Astrocyte (in vitro differentiated cells and primary cell): ENCODE results near the gene AATF. TPM values are rescaled to one million over a fixed set of nuclear protein-coding genes. Genes with fewer than 3 reads are reported as not detected.
A peak's percentile ranks its signal among the peaks of the same experiment; 100 is the strongest.

ENCODE experiments used
- DNase-seq: peaks from one replicate; pipeline ENCODE4 v3.0.0-alpha.2; 2010; ENCODE audit warnings: low read depth
- FAIRE-seq: peaks from 2 replicates; lab custom pipeline; 2011; peaks lifted over from hg19 to GRCh38; lab: Jason Lieb, UNC
- H2AFZ ChIP-seq: 2 replicates; pipeline ENCODE4 v1.6.0; 2012; ENCODE audit warnings: low read depth, low read length, inconsistent platforms
- H3K27ac ChIP-seq: 2 replicates; pipeline ENCODE4 v1.5.1; 2011; ENCODE audit warnings: low read depth, low read length, inconsistent platforms
- H3K27me3 ChIP-seq: 2 replicates; pipeline ENCODE4 v1.6.0; 2011; ENCODE audit warnings: low read length, inconsistent platforms; ENCODE audit not compliant: insufficient read depth
- H3K36me3 ChIP-seq: 2 replicates; pipeline ENCODE4 v1.5.1; 2011; ENCODE audit warnings: low read length, inconsistent platforms; ENCODE audit not compliant: insufficient read depth
- H3K4me1 ChIP-seq: 2 replicates; pipeline ENCODE4 v1.5.1; 2011; ENCODE audit warnings: low read length, inconsistent platforms; ENCODE audit not compliant: insufficient read depth
- H3K4me2 ChIP-seq: 2 replicates; pipeline ENCODE4 v1.6.0; 2012; ENCODE audit warnings: low read length, inconsistent platforms
- H3K4me3 ChIP-seq: 2 replicates; pipeline ENCODE4 v1.5.1; 2011; ENCODE audit warnings: low read depth, mild to moderate bottlenecking, low read length, inconsistent platforms; ENCODE audit not compliant: insufficient read depth
- H3K79me2 ChIP-seq: 2 replicates; pipeline ENCODE4 v1.6.0; 2012; ENCODE audit warnings: mild to moderate bottlenecking, low read length, inconsistent platforms; ENCODE audit not compliant: insufficient read depth
- H3K9ac ChIP-seq: 2 replicates; pipeline ENCODE4 v1.6.0; 2012; ENCODE audit warnings: mild to moderate bottlenecking, low read length, inconsistent platforms
- H3K9me3 ChIP-seq: 2 replicates; pipeline ENCODE4 v1.5.1; 2012; ENCODE audit warnings: low read depth, mild to moderate bottlenecking, low read length, inconsistent platforms; ENCODE audit not compliant: insufficient read depth
- H4K20me1 ChIP-seq: 2 replicates; pipeline ENCODE4 v1.6.0; 2012; ENCODE audit warnings: low read length, inconsistent platforms; ENCODE audit not compliant: insufficient read depth
- H3K27ac Mint-ChIP-seq: one replicate; pipeline ENCODE4 v1.8.0; 2021; ENCODE audit warnings: mild to moderate bottlenecking, mixed read lengths; ENCODE audit not compliant: unreplicated experiment
- H3K27me3 Mint-ChIP-seq: one replicate; pipeline ENCODE4 v1.8.0; 2021; ENCODE audit warnings: low read depth, mixed read lengths; ENCODE audit not compliant: unreplicated experiment
- H3K36me3 Mint-ChIP-seq: one replicate; pipeline ENCODE4 v1.8.0; 2021; ENCODE audit warnings: low read depth, mixed read lengths; ENCODE audit not compliant: unreplicated experiment
- H3K4me1 Mint-ChIP-seq: one replicate; pipeline ENCODE4 v1.8.0; 2021; ENCODE audit warnings: low read depth, mixed read lengths; ENCODE audit not compliant: unreplicated experiment
- H3K4me3 Mint-ChIP-seq: one replicate; pipeline ENCODE4 v1.8.0; 2021; ENCODE audit warnings: mild to moderate bottlenecking, moderate library complexity, mixed read lengths; ENCODE audit not compliant: unreplicated experiment
- H3K9me3 Mint-ChIP-seq: one replicate; pipeline ENCODE4 v1.8.0; 2021; ENCODE audit warnings: mild to moderate bottlenecking, mixed read lengths; ENCODE audit not compliant: unreplicated experiment
- EZH2 ChIP-seq: IDR thresholded peaks from 2 replicates; pipeline ENCODE4 v1.6.1; 2012; ENCODE audit warnings: mild to moderate bottlenecking, low read length, inconsistent platforms; ENCODE audit not compliant: insufficient read depth
- total RNA-seq: library from RNA; stranded (reverse); gene quantifications from 2 replicates; pipeline ENCODE4 v1.2.1, GENCODE V29; 2021
- TF ChIP-seq, protein P1 (sequence below): IDR thresholded peaks from 2 replicates; pipeline ENCODE4 v1.5.1; 2011; ENCODE audit warnings: low read depth, mild to moderate bottlenecking, inconsistent platforms, low read length, moderate library complexity; ENCODE audit not compliant: insufficient read depth

Gene AATF
- total RNA-seq, 1 donor from 2014 or later: 47.1 TPM

DNA sequence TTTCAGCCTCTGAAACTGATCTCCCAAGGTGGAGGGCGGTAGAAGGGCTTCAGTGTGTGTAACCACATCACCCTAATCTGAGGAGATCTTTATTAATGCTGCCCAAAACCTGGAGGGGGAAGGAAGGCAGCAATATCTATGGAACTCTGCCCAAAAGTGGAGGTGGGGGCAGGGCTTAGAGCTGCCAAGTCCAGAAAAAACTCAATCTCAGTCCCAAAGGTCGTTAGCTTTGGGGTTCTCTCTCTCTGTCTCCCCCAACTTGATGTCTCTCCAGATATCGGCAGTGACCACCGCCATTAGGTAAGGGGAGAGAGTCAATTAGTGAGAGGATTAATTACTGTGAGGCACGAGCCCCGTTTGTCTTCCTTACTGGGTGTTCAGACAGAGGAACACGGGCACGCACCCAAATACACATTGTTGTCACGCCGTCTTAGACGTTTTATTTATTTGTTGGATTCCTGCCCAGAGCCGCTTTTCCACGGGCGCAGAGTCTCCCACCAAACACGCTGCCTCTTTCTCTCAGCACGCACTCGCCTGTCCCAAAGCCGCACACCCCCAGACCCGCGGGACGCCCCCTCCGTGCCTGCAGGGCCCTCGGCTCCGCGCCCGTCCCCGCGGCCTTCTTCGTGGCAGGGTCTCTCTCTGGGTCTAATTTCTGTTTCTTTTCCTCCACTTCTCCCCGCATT, 16.9 kb upstream of the AATF start:
- peaks cover 14% of the 10 kb centered on the region for H3K9me3 Mint-ChIP-seq
- Histone ChIP-seq H3K4me3 (peak overlapping the region; percentile 25), H2AFZ (no peak overlapping the region), H3K27ac (no peak overlapping the region), H4K20me1 (peaks cover 25% of the 10 kb centered on the region), H3K79me2 (no peaks in the 10 kb centered on the region), H3K9me3 (peaks cover 3% of the 10 kb centered on the region), H3K9ac (no peak overlapping the region), H3K36me3 (no peaks in the 10 kb centered on the region), H3K27me3 (peaks cover 88% of the 10 kb centered on the region), H3K4me1 (peaks cover 27% of the 10 kb centered on the region), H3K4me2 (peak overlapping the region; percentile 74)
- peaks cover 27% of the 10 kb centered on the region for H3K4me1 Mint-ChIP-seq
- H3K36me3 Mint-ChIP-seq: peaks cover 12% of the 10 kb centered on the region
- peak overlapping the region; percentile 48 for H3K27ac Mint-ChIP-seq
- H3K4me3 Mint-ChIP-seq: peak overlapping the region; percentile 63
- TF ChIP-seq, protein P1, sequence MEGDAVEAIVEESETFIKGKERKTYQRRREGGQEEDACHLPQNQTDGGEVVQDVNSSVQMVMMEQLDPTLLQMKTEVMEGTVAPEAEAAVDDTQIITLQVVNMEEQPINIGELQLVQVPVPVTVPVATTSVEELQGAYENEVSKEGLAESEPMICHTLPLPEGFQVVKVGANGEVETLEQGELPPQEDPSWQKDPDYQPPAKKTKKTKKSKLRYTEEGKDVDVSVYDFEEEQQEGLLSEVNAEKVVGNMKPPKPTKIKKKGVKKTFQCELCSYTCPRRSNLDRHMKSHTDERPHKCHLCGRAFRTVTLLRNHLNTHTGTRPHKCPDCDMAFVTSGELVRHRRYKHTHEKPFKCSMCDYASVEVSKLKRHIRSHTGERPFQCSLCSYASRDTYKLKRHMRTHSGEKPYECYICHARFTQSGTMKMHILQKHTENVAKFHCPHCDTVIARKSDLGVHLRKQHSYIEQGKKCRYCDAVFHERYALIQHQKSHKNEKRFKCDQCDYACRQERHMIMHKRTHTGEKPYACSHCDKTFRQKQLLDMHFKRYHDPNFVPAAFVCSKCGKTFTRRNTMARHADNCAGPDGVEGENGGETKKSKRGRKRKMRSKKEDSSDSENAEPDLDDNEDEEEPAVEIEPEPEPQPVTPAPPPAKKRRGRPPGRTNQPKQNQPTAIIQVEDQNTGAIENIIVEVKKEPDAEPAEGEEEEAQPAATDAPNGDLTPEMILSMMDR: no peak
- TF ChIP-seq EZH2: peak; percentile 93
- DNase-seq (no peak), FAIRE-seq (no peak)
- peaks cover 60% of the 10 kb centered on the region for H3K27me3 Mint-ChIP-seq

DNA sequence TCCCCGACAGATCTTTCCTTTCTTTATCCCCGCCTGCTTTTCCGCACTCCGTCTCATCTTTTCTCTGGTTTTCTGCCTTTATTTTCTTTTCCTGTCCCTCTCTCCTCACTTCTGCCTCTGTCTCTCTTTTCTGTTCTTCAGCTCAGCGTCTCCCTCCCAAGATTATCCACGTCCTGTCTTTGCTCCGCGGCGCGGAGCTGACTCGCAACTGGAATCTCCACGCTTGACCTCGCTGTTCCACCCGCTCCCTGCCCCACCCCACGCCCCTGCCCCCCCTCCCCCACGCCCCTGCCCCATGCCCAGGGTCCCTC, 16.4 kb upstream of the AATF start:
- H3K27ac Mint-ChIP-seq: peak overlapping the region; percentile 48
- Histone ChIP-seq H3K4me3 (no peak overlapping the region), H3K27me3 (peaks cover 91% of the 10 kb centered on the region), H3K27ac (no peak overlapping the region), H3K4me1 (peaks cover 27% of the 10 kb centered on the region), H4K20me1 (peaks cover 25% of the 10 kb centered on the region), H3K9ac (no peak overlapping the region), H3K36me3 (no peaks in the 10 kb centered on the region), H3K79me2 (no peaks in the 10 kb centered on the region), H3K9me3 (peaks cover 3% of the 10 kb centered on the region), H3K4me2 (peak overlapping the region; percentile 74), H2AFZ (no peak overlapping the region)
- peaks cover 65% of the 10 kb centered on the region for H3K27me3 Mint-ChIP-seq
- peaks cover 12% of the 10 kb centered on the region for H3K36me3 Mint-ChIP-seq
- DNase-seq (no peak), FAIRE-seq (no peak)
- peak overlapping the region; percentile 63 for H3K4me3 Mint-ChIP-seq
- TF ChIP-seq, protein P1: no peak
- TF ChIP-seq EZH2: peak; percentile 53
- H3K9me3 Mint-ChIP-seq: peaks cover 14% of the 10 kb centered on the region
- H3K4me1 Mint-ChIP-seq: peaks cover 27% of the 10 kb centered on the region
